GM21526 (cell line): ENCODE data around the gene CCDC178.

Experiments used
- ATAC-seq: cut with Tn5 transposase; IDR thresholded peaks from one replicate; pipeline ENCODE4 v1.9.1; 2021; ENCODE audit warnings: moderate library complexity; ENCODE audit not compliant: unreplicated experiment, low FRiP score

Gene CCDC178

GRCh38 chr18:32896776-32897547 lies 543.6 kb downstream of the CCDC178 start:
- no peak for ATAC-seq

- ATAC-seq = no peak
Measured at GRCh38 chr18:32893915-32894314, 546.6 kb downstream of the CCDC178 start.

GRCh38 chr18:32891797-32892196 lies 548.7 kb downstream of the CCDC178 start:
- ATAC-seq = no peak

GRCh38 chr18:32891130-32891529 lies 549.4 kb downstream of the CCDC178 start:
- peak; percentile 76 for ATAC-seq

GRCh38 chr18:32889615-32890593 lies 550.6 kb downstream of the CCDC178 start:
- ATAC-seq = no peak

- no peak for ATAC-seq
Measured at GRCh38 chr18:32888306-32888705, 552.2 kb downstream of the CCDC178 start.
